Renal cortical epithelial cell (primary cell): Measurements from ENCODE around the gene PSRC1. TPM values are rescaled to one million over a fixed set of nuclear protein-coding genes. Genes with fewer than 3 reads are reported as not detected.
A peak's percentile ranks its signal among the peaks of the same experiment; 100 is the strongest.
"Not testable (repeated sequence)": the region's sequence is repeated elsewhere in the genome, so short reads cannot be mapped to it uniquely, and the experiment has no call there.

Experiments
- DNase-seq: peaks from one replicate; pipeline ENCODE4 v3.0.0-alpha.2; 2011; ENCODE audit warnings: low read depth
- total RNA-seq: library from RNA; depleted of rRNA; stranded (reverse); fragments of >200 nt; gene quantifications from 2 replicates; pipeline ENCODE4 v1.2.3, GENCODE V29; 2014

The PSRC1 gene
- total RNA-seq, 1 donor from 2014 or later: 1.5 TPM

DNA sequence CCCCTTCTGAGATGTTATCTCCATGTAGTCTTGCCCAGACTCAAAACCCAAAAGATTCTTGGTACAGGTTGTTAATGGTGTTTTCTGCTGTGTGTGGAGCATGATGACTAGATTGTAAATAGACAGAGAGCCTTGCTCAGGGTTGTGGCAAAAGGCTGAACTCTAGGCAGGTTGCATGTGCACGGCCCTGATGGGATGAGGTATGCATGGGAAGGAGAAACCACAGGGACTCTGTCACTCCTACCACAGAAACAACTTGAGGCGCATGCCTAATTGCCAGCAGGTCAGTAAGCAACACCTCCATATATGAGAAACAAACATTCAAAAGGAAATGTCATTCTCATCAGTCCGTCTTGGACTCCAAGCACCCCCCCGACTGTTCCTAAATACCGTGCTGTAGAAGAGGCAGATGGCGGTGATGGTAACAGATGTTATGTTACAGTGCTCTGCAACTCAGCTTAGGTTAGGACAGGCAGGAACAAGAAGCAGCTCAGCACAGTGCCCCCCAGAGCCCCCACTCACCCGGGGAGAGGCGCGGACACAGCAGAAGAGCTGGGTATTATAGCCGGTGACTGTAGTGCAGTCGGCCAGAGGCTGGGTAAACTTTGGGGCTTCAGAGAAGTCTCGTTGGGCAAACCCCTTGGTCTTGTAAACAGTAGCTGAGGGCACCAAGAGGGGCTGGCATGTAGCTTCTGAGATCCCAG lies 12.9 kb upstream of the PSRC1 start:
- no peak for DNase-seq

DNA sequence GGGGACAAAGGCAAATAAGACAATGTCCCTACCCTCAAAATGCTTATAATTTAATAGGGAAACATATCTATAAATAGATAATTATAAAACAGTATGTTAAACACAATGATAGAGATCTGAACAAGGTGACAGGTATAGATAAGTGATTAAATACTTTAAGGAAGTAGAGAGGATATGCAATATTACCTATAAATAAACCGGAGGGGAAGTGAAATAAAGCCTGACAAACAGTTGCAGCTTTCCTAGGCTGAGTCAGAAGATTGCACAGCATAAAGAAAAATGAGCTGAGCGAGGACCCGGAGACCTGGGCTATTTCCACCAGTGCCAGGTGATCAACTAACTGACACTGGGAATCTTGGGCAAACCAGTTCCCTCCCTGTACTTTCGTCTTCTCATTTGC lies 11.5 kb upstream of the PSRC1 start:
- no peak for DNase-seq

DNA sequence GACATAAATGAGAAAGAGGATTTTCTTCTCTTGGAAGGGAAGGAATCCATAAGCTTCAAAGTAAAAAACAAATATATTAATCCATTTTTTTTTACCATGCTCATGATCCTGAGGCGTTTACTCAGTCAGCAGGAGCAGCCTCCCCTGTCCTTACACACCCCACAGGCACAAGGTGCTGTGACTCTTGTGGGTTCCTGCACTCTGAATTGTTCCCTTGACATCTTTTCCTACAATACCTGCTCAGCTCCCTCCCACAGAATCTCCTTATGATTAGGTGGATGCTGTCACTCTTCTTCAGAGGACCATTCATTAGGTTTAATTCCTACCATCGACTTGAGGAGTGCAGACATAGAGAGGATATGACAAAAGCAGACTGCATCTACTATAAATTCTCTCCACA lies 10.1 kb upstream of the PSRC1 start:
- DNase-seq: no peak

DNA sequence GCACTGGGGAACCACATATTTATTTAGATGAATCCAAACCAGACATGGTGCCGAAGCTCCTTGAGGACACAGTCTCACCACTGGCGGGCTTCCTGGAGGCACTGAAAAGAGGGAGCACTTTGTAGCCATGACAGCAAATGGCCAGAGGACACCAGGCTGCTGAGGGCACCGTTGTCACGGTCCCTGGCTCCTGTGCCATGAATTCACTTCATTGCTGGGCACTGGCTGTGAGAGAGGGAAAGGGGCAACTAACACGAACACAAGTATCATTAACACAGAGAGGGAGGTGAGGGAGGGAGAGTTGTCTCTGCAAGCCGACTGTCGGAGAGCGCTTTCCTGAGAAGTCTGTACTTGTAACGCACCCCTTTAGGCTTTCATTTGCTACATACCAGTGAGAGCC lies 9.4 kb upstream of the PSRC1 start:
- DNase-seq: no peak

DNA sequence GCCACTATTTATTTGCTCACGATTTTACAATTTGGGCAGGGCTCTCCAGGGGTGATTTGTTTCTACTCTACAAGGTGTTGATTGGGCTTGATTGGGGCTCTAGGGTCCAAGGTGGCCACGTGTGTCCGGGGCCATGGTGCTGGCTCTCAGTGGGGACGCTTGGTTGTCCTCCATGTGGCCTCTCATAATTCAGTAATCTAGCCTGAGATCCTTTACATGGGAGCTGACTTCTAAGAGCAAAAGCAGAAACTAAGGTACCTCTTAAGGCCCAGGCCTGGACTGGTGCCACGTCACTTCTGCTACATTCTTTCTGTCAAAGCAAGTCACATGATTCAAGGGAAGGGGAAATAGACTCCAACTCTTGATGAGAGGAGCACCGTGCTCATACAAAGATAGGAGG lies 8.1 kb upstream of the PSRC1 start:
- no peak for DNase-seq

DNA sequence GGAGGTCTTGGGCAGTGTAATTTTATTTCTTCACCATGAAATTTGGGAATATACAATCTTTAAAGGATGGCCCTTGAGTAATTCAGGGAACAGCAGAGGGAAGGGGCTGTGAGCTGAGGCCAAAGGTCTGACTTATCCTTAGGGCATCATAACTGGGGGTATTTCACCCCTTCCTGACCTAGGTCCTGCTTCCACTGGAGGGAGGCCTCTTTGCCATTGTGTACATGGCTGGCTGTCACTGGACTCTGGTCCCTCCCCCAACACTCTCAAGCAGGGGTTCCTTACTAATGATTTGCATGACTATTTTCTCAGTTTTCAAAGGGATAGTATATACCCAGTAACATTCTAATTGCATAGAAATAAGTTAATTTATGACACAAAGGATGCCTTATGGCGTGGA lies 7.2 kb upstream of the PSRC1 start:
- DNase-seq: no peak

DNA sequence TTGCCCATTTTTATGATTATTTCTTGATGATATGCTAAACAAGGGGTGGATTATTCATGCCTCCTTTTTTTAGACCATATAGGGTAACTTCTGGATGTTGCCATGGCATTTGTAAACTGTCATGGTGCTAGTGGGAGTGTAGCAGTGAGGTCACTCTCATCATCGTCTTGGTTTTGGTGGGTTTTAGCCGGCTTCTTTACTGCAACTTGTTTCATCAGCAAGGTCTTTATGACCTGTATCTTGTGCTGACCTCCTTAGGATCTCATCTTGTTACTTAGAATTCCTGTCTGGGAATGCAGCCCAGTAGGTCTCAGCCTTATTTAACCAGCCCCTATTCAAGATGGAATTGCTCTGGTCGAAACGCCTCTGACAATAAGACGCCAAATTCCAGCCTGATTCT lies 3.8 kb upstream of the PSRC1 start:
- DNase-seq: not testable (repeated sequence)

DNA sequence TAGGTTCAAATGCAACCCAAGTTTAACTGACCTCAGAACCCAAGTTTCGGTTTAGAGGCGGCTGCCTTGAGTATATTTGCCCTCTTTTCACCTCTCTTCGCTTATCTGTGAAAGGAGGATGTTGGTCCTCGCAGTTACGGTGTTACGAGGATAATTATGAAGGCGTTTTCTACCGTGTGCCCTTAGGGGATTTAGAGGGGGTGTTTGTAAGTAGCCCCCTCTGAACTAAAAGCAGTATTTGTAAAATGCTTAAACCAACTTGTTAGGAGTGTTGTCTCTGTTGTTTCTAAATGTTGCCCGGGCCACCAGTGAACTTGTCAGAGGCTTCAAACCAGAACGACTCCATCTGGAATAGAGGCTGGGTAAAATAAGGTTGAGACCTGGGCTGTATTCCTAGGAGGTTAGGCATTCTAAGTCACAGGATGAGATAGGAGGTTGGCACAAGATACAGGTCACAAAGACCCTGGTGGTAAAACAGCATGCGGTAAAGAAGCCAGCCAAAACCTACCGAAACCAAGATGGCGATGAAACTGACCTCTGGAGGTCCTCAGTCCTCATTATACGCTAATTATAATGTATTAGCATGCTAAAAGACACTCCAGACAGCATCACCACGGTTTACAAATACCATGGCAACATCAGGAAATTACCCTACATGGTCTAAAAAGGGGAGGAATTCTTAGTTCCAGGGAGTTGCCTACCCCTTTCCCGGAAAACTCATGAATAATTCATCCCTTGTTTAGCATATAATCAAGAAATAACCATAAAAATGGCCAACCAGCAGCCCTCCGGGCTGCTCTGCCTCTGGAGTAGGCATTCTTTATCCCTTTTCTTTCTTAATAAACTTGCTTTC lies 1.0 kb upstream of the PSRC1 start:
- peak; percentile 32 for DNase-seq

DNA sequence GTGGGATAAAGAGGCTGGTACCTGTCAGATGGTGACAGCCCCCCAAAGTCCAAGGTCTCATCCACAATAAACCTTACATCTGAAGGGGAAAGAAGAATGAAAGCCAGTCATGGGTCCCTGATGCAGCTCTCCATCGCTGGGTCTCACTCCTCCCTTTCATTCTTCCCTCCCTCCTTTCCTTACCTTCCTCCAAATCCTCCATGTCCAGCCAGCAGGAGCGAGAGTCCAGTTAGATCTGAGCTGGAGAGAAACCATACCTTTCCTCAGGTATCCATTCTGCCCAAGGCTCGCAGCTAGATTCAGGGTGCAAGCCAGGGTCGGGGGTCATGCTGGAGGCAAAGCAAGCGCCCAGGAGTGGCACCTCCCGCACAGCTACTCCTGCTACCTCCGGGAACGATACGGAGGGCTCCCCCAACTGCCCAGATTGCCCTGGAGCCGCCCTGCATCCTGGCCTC lies 421 bp downstream of the PSRC1 start:
- no peak for DNase-seq

DNA sequence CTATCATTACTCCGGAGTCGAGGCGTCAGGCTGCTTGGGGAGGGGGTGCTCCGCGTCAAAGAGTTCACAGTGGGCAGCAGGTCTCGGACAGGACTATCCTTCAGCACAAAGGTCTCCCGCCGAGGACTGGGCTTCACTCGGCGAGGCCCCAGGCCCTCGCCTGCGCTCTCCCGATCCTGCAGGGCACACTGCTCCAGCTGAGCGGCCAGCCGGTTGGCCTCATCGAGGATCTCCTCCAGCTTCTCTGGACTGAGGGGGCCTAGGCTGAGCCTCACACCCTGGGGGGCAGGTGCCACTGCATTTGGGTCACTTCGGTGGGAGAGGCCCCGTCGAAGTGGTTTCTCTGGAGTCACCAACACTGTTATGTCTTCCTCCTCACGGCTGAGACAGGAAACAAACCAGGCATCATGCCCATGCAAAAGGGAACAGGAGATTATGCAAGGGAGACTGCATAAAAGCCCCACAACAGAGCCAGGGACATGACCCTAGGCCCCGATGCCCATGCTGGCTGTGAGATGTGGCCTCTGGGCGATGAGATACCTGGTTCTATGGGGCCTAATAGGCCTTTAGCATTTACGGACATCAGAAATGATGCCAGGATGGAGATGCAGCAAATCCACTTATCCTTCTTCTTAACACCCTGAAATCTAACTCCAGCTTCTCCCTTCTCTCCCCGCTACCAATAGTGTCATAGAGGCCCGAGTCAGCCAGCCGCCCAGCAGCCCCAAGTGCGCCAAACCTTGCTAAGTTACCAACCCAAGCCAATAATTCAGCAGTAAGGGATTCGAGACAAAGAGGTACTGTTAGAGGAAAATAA lies 1.1 kb downstream of the PSRC1 start:
- DNase-seq: no peak

DNA sequence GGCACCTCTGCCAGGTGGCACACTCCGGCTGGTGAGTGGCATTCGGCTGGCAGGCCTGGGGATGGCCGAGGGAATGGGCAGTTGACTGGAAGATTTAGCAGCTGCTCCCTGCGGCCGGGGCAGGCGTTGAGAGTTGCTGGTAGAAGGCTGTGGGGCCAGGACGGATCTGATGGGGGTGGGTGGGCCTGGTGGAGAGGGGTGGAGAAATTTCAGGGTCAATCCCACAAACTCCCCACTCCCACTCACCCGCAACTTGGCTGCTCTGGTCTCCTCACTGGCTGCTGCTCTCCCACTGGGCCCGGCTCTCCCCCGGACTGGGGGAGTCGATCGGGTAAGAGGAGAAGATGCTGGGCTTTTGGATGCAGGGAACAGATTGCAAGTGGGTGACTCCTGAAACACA lies 2.1 kb downstream of the PSRC1 start:
- no peak for DNase-seq

DNA sequence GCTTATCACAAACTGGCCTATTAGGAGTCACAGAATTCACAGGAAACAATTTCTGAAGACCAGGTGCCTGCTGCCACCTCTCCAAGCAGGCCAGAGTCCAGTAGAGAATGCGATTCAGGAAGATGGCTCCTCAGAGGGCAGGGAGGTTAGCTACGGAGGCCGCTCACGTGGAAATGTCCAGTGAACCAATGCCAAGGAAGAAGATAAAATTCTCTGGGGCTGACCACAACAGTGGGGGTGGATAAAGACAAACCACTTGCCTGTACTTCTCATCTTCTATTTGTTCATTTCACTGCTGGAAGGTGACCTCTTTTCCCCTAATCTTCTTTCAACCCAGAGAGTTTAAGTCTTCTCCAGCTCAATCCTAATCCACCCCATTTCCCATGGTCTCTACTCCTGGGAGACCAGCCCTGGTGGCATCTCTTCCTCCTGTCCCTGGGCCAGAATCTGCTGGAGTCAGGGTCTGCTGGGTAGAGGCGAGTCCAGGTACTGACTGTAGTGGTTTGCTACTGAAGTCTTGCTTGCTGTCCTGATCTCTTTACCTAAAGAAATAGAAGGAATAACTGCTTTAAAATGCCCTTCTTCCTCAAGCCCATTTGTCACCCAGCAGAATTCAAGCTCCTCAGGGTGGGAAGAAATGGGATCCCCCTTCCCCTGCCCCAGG lies 3.2 kb downstream of the PSRC1 start:
- DNase-seq: no peak

DNA sequence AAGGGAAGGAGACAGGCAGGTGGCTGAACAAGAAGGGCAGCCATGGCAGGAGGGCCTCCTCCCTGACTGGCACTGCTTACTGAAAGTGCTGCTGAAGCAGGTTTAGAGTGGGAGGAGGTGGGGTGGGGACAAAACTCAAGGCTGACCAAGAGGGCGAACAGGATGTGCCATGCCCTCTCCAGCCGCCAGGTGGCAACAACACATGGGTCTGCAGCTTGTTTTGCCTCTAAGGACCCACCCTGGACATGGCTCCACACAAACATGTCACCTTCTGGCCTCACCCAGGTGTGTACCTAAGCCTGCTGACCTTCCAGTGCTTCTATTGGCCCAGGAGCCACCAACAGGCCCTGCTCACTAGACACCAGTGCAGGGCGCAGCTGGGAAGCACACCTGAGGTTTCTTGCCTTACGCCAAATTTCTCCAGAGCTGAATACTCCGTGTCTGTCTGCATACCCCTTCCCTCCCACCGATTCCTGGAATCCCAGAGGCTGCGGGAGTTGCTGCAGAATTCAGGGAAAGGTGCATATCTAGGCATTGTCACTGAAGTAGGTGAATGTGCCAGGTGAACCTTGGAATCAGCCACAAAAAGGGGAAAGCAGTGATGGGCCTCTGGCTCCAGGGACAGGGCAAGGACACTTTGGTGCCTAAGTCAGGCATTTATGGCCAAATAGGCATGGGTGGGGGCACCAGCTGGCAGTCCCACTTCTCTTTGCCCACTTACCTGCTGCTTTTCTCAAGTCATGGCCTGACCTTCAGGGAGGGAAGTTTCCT lies 5.3 kb downstream of the PSRC1 start:
- peak; percentile 69 for DNase-seq

DNA sequence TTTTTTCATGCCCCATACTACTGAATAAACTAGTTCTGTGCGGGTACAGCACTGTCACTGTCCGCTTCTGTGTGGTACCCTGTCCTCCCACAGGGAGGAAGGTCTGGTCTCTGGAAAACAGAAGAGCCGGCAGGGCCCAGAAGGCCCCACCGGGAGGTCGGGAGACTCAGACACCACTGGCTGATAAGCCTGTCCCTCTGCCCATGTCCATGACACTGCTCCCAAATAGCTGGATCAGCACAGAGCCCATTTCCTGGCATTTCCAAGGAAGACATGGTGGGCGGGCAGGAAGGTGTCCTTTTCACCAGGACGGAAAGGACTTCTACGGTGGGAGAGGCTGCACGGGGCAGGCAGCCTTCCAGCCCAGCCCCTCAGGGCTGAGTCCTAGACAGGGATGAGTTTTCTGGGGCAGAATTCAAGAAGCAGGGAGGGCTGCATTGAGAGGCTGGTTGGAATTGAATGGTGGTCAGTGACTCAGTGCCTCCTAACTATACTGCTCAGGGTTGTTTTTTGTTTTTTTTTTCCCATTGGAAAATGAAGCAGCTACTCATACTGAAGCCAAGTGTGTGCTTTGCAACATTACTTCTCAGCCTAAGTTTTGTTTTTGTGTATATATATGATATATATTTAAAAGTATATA lies 7.1 kb downstream of the PSRC1 start:
- peak; percentile 74 for DNase-seq

DNA sequence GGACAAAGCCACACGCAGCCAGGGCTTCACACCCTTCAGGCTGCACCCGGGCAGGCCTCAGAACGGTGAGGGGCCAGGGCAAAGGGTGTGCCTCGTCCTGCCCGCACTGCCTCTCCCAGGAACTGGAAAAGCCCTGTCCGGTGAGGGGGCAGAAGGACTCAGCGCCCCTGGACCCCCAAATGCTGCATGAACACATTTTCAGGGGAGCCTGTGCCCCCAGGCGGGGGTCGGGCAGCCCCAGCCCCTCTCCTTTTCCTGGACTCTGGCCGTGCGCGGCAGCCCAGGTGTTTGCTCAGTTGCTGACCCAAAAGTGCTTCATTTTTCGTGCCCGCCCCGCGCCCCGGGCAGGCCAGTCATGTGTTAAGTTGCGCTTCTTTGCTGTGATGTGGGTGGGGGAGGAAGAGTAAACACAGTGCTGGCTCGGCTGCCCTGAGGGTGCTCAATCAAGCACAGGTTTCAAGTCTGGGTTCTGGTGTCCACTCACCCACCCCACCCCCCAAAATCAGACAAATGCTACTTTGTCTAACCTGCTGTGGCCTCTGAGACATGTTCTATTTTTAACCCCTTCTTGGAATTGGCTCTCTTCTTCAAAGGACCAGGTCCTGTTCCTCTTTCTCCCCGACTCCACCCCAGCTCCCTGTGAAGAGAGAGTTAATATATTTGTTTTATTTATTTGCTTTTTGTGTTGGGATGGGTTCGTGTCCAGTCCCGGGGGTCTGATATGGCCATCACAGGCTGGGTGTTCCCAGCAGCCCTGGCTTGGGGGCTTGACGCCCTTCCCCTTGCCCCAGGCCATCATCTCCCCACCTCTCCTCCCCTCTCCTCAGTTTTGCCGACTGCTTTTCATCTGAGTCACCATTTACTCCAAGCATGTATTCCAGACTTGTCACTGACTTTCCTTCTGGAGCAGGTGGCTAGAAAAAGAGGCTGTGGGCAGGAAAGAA lies 8.1 kb downstream of the PSRC1 start:
- DNase-seq: peak; percentile 92

DNA sequence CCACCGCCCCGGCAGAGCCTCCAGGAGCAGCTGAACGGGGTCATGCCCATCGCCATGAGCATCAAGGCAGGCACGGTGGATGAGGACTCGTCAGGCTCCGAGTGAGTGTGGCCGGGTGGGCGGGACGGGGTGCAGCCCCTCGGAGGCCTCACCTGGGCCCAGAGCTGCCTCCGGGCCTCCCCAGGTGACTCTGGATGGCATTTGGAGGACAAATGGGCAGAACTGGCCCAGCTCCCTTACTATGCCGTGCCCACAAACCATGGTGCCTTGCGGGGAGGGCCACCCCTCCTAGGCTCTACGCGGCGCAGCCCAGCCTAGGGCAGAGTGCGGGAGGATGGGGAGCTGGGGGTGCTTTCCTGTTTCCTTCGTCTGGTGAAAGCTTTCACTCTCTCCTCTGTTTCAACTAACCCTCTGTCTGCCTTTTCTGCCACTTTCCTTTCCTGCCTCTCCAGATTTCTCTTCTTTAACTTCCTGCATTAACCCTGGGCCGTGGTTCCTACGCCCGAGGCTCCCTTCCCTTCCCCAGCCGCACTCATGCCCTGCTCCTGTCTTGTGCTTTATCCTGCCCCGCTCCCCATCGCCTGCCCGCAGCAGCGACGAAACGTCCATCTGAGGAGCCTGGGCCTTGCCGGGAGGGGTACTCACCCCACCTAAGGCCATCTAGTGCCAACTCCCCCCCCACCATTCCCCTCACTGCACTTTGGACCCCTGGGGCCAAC lies 9.2 kb downstream of the PSRC1 start:
- no peak for DNase-seq

DNA sequence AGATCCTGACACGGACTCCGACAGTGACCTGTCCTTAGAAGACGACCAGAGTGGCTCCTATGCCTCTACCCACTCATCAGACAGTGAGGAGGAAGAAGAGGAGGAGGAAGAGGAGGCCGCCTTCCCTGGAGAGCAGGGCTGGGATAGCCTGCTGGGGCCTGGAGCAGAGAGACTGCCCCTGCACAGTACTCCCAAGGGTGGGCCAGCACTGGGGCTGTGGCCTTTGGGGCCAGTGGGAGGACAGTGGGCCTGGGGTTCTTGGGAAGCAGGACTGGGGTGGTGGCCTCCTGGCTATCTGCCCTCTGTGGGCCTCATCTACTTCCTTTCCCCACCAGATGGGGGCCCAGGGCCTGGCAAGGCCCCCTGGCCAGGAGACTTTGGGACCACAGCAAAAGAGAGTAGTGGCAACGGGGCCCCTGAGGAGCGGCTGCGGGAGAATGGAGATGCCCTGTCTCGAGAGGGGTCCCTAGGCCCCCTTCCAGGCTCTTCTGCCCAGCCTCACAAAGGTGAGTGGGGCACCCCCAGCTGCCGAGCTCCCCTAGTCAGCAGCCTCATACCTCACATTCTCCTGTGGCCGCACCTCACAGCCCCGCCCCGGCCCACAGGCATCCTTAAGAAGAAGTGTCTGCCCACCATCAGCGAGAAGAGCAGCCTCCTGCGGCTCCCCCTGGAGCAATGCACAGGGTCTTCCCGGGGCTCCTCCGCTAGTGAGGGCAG lies 10.0 kb downstream of the PSRC1 start:
- DNase-seq: no peak
